Myocyte (in vitro differentiated cells): ENCODE data around the gene CBLB. TPM values are rescaled to one million over a fixed set of nuclear protein-coding genes. Genes with fewer than 3 reads are reported as not detected.
A peak's percentile ranks its signal among the peaks of the same experiment; 100 is the strongest.
"Not testable (repeated sequence)": the region's sequence is repeated elsewhere in the genome, so short reads cannot be mapped to it uniquely, and the experiment has no call there.

Source experiments
- DNase-seq: peaks from one replicate; pipeline ENCODE4 v3.0.0-alpha.2; 2012; ENCODE audit warnings: low read depth
- total RNA-seq: library from RNA; depleted of rRNA; stranded (reverse); fragments of >200 nt; gene quantifications from 2 replicates; pipeline ENCODE4 v1.2.3, GENCODE V29; 2014

CBLB gene
- total RNA-seq, 1 donor from 2014 or later = 54.6 TPM

- DNase-seq = peak; percentile 73
These were observed 45.5 kb downstream of the CBLB start for GRCh38 chr3:105823149-105823867.

GRCh38 chr3:105822171-105823123, 46.4 kb downstream of the CBLB start:
- peak; percentile 45 for DNase-seq

DNA sequence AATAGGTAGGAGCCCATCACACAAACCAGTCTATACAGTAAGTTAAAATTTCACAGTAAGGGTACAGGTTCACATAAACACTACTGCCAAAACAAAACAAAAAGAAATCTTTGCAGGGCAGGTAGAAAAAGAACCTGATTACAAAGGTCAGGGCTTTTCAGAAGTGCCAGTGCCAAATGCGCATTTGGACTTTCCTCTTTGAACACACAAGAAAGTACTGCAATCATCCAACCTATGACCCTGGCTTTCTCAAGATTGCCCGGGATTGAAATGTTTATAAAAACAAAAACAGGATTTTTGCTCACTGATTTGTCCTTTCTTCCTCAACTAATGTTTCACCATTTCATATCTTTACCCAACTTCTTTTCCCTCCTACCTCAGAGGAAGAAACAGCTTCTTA, 47.4 kb downstream of the CBLB start:
- DNase-seq = no peak

- no peak for DNase-seq
These were observed 52.0 kb downstream of the CBLB start for GRCh38 chr3:105816833-105817232.

DNA sequence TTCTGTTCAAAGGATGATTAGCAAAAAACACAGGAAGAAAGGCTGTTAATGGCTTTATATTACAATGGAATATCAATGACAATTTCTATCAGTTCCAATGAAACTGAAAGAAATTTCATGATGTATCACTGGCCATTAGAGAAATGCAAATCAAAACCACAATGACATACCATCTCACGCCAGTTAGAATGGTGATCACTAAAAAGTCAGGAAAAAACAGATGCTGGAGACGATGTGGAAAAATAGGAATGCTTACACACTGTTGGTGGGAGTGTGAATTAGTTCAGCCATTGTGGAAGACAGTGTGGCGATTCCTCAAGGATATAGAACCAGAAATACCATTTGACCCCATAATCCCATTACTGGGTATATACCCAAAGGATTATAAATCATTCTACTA, 53.5 kb downstream of the CBLB start:
- DNase-seq = not testable (repeated sequence)

DNA sequence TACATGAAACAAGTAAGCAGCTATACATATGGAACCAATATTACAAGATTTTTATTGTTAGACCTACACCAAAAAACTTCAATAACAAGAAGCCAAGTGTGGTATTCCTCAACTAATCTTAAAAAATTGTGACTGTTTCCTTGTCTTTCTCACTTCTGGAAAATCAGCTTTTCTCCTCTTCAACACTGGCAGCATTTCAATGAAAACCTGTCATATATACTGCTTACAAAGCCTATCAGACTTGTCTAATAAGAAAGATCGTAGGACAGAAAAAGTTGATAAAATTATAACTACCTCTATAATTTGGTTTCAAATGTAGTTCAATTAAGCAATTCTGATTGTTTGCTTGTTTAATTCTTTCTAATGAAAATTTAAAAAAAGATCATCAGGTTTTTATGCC, 55.1 kb downstream of the CBLB start:
- no peak for DNase-seq

GRCh38 chr3:105812194-105812586, 56.6 kb downstream of the CBLB start:
- no peak for DNase-seq

GRCh38 chr3:105811518-105812193, 57.2 kb downstream of the CBLB start:
- DNase-seq = no peak

GRCh38 chr3:105809208-105809888, 59.5 kb downstream of the CBLB start:
- DNase-seq = no peak

DNA sequence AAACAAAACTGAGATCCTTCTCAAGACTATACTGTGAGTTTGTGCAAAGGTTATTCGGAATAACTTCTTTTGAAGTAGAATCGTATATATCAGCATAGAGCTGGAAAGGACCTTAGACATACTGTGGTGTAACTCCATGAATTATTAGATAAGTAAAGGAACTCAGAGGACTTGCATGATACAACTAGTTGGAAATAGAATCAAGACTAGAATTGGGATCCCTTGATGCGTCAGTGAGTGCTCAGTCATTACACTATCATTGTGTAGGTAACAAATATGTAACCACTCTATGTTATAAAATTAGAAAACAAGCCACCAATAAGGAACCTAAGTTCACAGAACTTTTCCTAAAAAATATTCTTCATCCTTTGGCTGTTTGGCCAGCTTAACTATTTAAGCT, 61.1 kb downstream of the CBLB start:
- DNase-seq = no peak

GRCh38 chr3:105807146-105807545, 61.7 kb downstream of the CBLB start:
- DNase-seq = no peak

DNA sequence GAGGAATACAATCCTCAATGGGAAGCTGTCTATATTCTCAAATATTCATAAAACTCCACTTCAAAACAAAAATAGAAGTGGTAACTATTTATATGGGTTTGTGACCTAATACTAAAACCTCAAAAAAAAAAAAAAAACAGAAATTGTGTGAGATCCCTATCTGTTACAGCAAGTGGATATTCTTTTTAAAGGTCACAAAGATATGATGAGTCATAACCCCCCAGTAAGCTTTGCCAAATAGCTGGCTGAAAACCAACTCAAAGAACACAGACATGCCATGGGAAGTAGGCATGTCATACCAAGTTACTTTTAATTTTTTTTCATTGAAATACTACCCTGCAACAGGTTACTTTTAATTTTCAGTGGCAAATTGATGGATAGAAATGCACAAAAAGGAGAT, 62.5 kb downstream of the CBLB start:
- DNase-seq = peak; percentile 76

DNA sequence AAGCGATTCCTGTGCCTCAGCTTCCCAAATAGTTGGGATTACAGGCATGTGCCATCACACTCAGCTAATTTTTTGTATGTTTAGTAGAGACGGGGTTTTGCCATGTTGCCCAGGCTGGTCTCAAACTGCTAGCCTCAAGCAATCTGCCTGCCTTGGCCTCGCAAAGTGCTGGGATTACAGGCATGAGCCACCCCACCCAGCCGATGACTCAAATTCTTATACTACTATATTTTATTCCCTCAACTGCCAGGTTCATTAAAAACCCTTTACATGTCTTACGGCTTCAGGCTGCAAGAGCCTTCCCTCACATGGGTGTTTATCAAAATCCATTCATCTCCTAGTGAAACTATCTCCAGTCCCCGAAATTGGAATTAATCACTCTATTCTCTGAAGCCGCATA, 63.4 kb downstream of the CBLB start:
- no peak for DNase-seq

- DNase-seq = no peak
These were observed 66.6 kb downstream of the CBLB start for GRCh38 chr3:105802118-105802706.

DNA sequence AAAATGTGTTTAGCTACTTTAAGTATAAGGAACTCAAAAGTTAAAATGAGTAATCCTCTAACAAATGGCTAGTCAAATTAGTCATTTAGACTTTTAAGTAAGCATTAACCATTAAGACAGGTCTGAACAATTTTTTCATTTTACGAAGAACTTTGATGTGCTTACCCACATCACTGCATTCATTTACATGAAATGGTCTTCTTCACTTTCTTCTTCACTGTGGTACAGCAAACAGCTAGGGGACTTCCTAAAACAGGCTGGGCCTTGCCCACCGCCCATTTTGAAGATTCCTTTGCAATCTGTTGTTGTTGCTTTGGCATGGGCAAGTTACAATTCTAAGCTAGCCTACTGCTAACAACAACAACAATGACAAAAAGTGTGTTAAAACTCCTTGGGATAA, 67.4 kb downstream of the CBLB start:
- DNase-seq = no peak

DNA sequence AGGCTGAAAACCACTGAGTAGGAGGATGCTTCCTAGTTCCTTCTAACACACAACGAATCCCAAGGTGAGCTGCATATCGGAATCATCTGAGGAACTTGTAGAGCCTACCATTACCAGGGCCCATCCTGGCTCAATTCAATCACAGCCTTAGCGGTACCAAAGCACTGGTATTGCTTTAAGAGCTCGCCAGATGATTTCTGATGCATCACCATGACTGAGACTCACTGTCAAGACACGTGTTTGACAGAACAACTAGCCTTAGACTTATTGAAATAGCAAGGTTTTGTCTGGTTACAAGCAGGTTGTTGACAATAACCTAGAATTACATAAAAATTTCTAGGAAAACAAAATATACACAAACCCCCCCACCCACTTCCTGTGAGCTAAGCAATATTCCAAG, 68.5 kb downstream of the CBLB start:
- no peak for DNase-seq

DNA sequence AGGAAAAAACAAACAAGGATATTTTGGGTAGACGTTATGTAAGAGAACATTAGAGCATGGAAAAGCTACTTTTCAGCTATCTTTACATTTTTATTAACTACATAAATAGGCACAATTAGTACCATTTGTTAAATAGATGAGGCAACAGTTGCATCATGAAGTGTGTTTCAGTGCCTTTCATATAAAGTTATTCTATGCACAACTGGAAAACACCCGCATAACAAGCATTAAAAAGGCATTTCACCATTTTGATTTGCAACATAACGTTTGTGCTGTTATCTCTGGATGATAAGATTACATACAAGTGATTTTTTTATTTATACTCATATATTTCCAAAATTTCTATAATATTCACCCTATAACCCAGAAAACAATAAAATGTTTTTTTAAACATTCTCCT, 69.5 kb downstream of the CBLB start:
- no peak for DNase-seq

DNA sequence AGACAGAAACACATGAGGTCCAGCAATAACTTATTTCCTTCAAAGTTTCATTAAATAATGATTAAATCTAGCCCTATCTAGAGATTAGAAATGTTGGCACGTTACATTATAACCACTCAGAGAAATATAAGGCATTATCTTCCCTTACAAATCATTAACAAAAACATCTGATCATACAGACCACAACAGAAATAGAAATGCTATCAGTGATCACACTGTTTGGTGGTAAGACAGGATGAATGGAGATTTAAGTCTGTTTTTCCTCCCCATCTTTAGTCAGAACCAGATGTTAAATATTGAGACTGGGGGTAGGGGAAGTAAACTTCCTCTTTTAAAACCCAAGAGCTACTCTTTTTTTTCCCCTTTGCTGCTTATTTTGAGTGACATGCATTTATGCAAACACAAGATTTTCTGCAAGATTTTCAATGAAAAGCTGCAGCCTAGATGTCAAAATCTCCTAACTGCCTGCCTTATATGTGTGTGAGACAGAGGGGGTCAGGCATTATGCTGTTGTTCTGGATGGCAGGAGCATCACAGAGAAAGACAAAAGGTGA, 70.4 kb downstream of the CBLB start:
- no peak for DNase-seq

DNA sequence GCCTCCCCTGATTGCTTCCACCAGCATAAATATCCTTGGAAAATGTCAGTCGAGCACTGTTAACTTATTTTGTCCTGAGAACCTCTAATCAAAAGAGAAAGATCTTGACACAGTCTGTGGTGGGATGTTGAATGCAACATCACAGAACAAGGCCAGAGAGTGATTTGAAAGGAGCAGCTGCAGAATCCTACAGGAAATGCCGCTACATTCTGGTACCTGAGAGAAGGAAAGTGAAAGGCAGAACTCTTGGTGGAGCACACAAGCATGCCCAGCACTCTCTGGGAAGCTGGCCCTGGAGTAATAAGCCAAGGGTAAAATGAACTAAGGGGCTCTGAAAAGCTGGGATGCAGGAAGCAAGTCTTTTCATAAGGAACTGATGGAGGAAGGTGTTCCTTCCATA, 75.8 kb downstream of the CBLB start:
- peak; percentile 13 for DNase-seq

GRCh38 chr3:105791919-105792786, 76.7 kb downstream of the CBLB start:
- peak; percentile 46 for DNase-seq
